B cell (primary cell): ENCODE measurements around the gene ABHD10. TPM values are rescaled to one million over a fixed set of nuclear protein-coding genes. Genes with fewer than 3 reads are reported as not detected.

Experiments
- ATAC-seq: fragments of 200-7000 bp; cut with Tn5 transposase; one replicate; pipeline ENCODE4 v1.10.0; 2021; ENCODE audit warnings: low read depth, mild to moderate bottlenecking, moderate number of reproducible peaks, moderate library complexity
- CTCF ChIA-PET: fragments of 350-600 bp; sonication (Branson Sonifier 250); formaldehyde crosslinking; loops from one replicate; lab custom pipeline; 2021; ENCODE audit warnings: antibody characterized with exemption, inconsistent platforms; lab: Charles Lee
- POLR2A ChIA-PET: fragments of 350-600 bp; sonication (Branson Sonifier 250); formaldehyde crosslinking; loops from one replicate; lab custom pipeline; 2021; ENCODE audit warnings: antibody characterized with exemption; lab: Charles Lee
- DNase-seq: peaks from one replicate; pipeline ENCODE4 v3.0.0; 2013
- H2AFZ ChIP-seq: 2 replicates; pipeline ENCODE4 v1.6.1; 2012; ENCODE audit warnings: mild to moderate bottlenecking, low read depth, low read length; ENCODE audit not compliant: insufficient read depth, poor library complexity, severe bottlenecking
- H3K27ac ChIP-seq, 2 donors: 1 replicate in 1 of 2; 2 replicates in 1 of 2; pipeline ENCODE4 v1.5.1; 2012 to 2013; ENCODE audit warnings: low read length in 2 of 2, mild to moderate bottlenecking in 2 of 2, moderate library complexity in 1 of 2
- H3K27me3 ChIP-seq, 4 experiments: fragments of 200-600 bp in 1 of 4; sonication (generic) in 1 of 4; replicated peaks in 1 of 4; 1 replicate in 2 of 4; 2 replicates in 2 of 4; pipeline versions ENCODE4 v1.6.1 to v1.7.0; 2013 to 2016; ENCODE audit warnings: low read length in 3 of 4, mild to moderate bottlenecking in 2 of 4, mixed read lengths in 1 of 4, moderate library complexity in 1 of 4; ENCODE audit not compliant: insufficient read depth in 4 of 4, control insufficient read depth in 3 of 4; ENCODE audit errors: control extremely low read depth in 1 of 4
- H3K36me3 ChIP-seq, 2 experiments: replicated peaks in 1 of 2; 1 replicate in 1 of 2; 2 replicates in 1 of 2; pipeline versions ENCODE4 v1.6.1 to v1.7.1; 2013; ENCODE audit warnings: low read length in 1 of 2; ENCODE audit not compliant: insufficient read depth in 2 of 2, control insufficient read depth in 1 of 2; ENCODE audit errors: control extremely low read depth in 1 of 2, extremely low read depth in 1 of 2
- H3K4me1 ChIP-seq, 2 donors: fragments of 200-600 bp in 1 of 2; sonication (generic) in 1 of 2; 1 replicate in 1 of 2; 2 replicates in 1 of 2; pipeline versions ENCODE4 v1.5.1 to v1.6.1; 2013 to 2017; ENCODE audit warnings: low read length in 2 of 2; ENCODE audit not compliant: control insufficient read depth in 2 of 2, insufficient read depth in 2 of 2
- H3K4me2 ChIP-seq: replicated peaks from 2 replicates; pipeline ENCODE3; 2012; ENCODE audit warnings: mild to moderate bottlenecking, low read depth, low read length; ENCODE audit not compliant: poor library complexity, severe bottlenecking
- H3K4me3 ChIP-seq, 5 experiments: fragments of 200-600 bp in 1 of 5; sonication (generic) in 1 of 5; 1 replicate in 3 of 5; 2 replicates in 2 of 5; pipeline versions ENCODE4 v1.5.1 to v1.7.0; 2011 to 2016; ENCODE audit warnings: low read length in 4 of 5, mild to moderate bottlenecking in 4 of 5, low read depth in 2 of 5, control low read depth in 1 of 5, moderate library complexity in 1 of 5; ENCODE audit not compliant: insufficient read depth in 1 of 5; ENCODE audit errors: control extremely low read depth in 1 of 5, extremely low read depth in 1 of 5
- H3K79me2 ChIP-seq: fragments of 200-600 bp; sonication (generic); one replicate; pipeline ENCODE4 v1.6.0; 2016; ENCODE audit warnings: low read length; ENCODE audit not compliant: control insufficient read depth, insufficient read depth
- H3K9ac ChIP-seq: fragments of 200-600 bp; sonication (generic); 2 replicates; pipeline ENCODE4 v1.6.1; 2017; ENCODE audit warnings: mild to moderate bottlenecking, low read length, moderate library complexity
- H3K9me3 ChIP-seq, 3 donors: one replicate each; pipeline versions ENCODE4 v1.6.1 to v1.7.1; 2013; ENCODE audit warnings: low read length in 2 of 3; ENCODE audit not compliant: control insufficient read depth in 2 of 3, insufficient read depth in 1 of 3; ENCODE audit errors: control extremely low read depth in 1 of 3
- H4K20me1 ChIP-seq: 2 replicates; pipeline ENCODE4 v1.6.0; 2012; ENCODE audit warnings: mild to moderate bottlenecking, low read length; ENCODE audit not compliant: insufficient read depth, control insufficient read depth, poor library complexity, severe bottlenecking
- H3K27ac Mint-ChIP-seq: one replicate; pipeline ENCODE4 v1.8.0; 2021; ENCODE audit warnings: mixed read lengths
- H3K27me3 Mint-ChIP-seq: one replicate; pipeline ENCODE4 v1.8.0; 2021; ENCODE audit warnings: mixed read lengths
- H3K4me1 Mint-ChIP-seq: one replicate; pipeline ENCODE4 v1.8.0; 2021; ENCODE audit warnings: mixed read lengths
- H3K4me3 Mint-ChIP-seq: one replicate; pipeline ENCODE4 v1.8.0; 2021; ENCODE audit warnings: mixed read lengths
- H3K9me3 Mint-ChIP-seq: one replicate; pipeline ENCODE4 v1.8.0; 2022; ENCODE audit warnings: mixed read lengths; ENCODE audit not compliant: insufficient read depth
- CTCF ChIP-seq: fragments of 200-600 bp; IDR thresholded peaks from one replicate; pipeline ENCODE4 v1.8.0; 2022; ENCODE audit warnings: antibody characterized with exemption, mild to moderate bottlenecking
- EZH2 ChIP-seq: IDR thresholded peaks from 2 replicates; pipeline ENCODE4 v1.6.1; 2012; ENCODE audit warnings: borderline replicate concordance, low read depth, mild to moderate bottlenecking, moderate library complexity, low read length; ENCODE audit not compliant: insufficient read depth, poor library complexity, severe bottlenecking
- WGBS: methylation state at CpG from one replicate; pipeline ENCODE4 v1.1.5; 2013; ENCODE audit warnings: missing lambda C conversion rate; ENCODE audit not compliant: insufficient coverage; 5-methylcytosine and 5-hydroxymethylcytosine counted together
- intact Hi-C: fragments of 100-400 bp; cut with micrococcal nuclease; formaldehyde crosslinking; loops from one replicate; pipeline ENCODE4 v1.10.0; 2022
- polyA plus RNA-seq: library from polyadenylated mRNA; depleted of rRNA; stranded (reverse); fragments of >200 nt; gene quantifications from 2 replicates; pipeline ENCODE4 v1.2.3, GENCODE V29; 2012
- total RNA-seq, 2 donors: library from RNA; stranded (reverse); fragments of 120-200 nt in 1 of 2; gene quantifications; 1 replicate in 1 of 2; 2 replicates in 1 of 2; pipeline versions ENCODE4 v1.2.3 to v1.2.4, GENCODE V29; 2013 to 2022

ABHD10 gene
- total and polyA plus RNA-seq, 2 donors (not counting 1 experiment from before 2014, with no cell fraction given) = 22.1 to 40.1 TPM

GRCh38 chr3:111980716-111981456, 2.1 kb downstream of the ABHD10 start:
- peak overlapping the region in 1 of 5 experiments; percentile 84 for H3K4me3 ChIP-seq

More at GRCh38 chr3:111980716-111981456, 2.1 kb downstream of the ABHD10 start:
- no peak for ATAC-seq
- POLR2A ChIA-PET = no interaction called here
- Histone ChIP-seq H3K4me1 (peaks cover 26 to 29% of the 10 kb centered on the region in 2 donors), H3K36me3 (peaks cover 8 to 10% of the 10 kb centered on the region in 2 experiments), H3K79me2 (peaks cover 60% of the 10 kb centered on the region), H4K20me1 (peaks cover 17% of the 10 kb centered on the region), H3K27ac (no peak overlapping the region), H3K27me3 (no peaks in the 10 kb centered on the region), H2AFZ (no peak overlapping the region), H3K9ac (peak overlapping the region; percentile 29), H3K9me3 (no peaks in the 10 kb centered on the region), H3K4me2 (peak overlapping the region; percentile 76)
- peak overlapping the region; percentile 71 for H3K4me3 Mint-ChIP-seq
- no peaks in the 10 kb centered on the region for H3K9me3 Mint-ChIP-seq
- WGBS = 81% methylated on average over 3 of the region's 10 CpGs
- peaks cover 46% of the 10 kb centered on the region for H3K4me1 Mint-ChIP-seq
- H3K27ac Mint-ChIP-seq = peak overlapping the region; percentile 37
- TF ChIP-seq CTCF (no peak), EZH2 (no peak)
- no peaks in the 10 kb centered on the region for H3K27me3 Mint-ChIP-seq
- no peak for DNase-seq
- CTCF ChIA-PET = interaction anchor here (0.7 to 5.2 kb wide), 7 partner anchors 8 to 265 kb away, joined by 3 to 54 read pairs (median 11); no protein-coding TSS in a partner anchor
- intact Hi-C loops = no loop called here
